Neuronal stem cell (in vitro differentiated cells): ENCODE data around the gene GPAT2.
A peak's percentile ranks its signal among the peaks of the same experiment; 100 is the strongest.

Source experiments
- DNase-seq: peaks from one replicate; pipeline ENCODE4 v3.0.0-alpha.2; 2013; ENCODE audit warnings: low spot score
- H2AFZ ChIP-seq: one replicate; pipeline ENCODE4 v1.6.1; 2013; ENCODE audit warnings: mild to moderate bottlenecking, low read length, inconsistent platforms
- H2AK5ac ChIP-seq: 2 replicates; pipeline ENCODE4 v1.6.1; 2013; ENCODE audit warnings: low read depth, mild to moderate bottlenecking, inconsistent platforms, low read length, moderate library complexity, mixed read lengths
- H2BK120ac ChIP-seq: 2 replicates; pipeline ENCODE4 v1.6.1; 2013; ENCODE audit warnings: low read depth, mild to moderate bottlenecking, inconsistent platforms, low read length, moderate library complexity, mixed read lengths
- H2BK12ac ChIP-seq: one replicate; pipeline ENCODE4 v1.6.1; 2013; ENCODE audit warnings: low read length, inconsistent platforms
- H2BK15ac ChIP-seq: 2 replicates; pipeline ENCODE4 v1.6.1; 2013; ENCODE audit warnings: mild to moderate bottlenecking, low read length, inconsistent platforms, mixed read lengths
- H2BK5ac ChIP-seq: one replicate; pipeline ENCODE4 v1.6.1; 2013; ENCODE audit warnings: inconsistent platforms, mild to moderate bottlenecking, low read length, moderate library complexity
- H3K14ac ChIP-seq: one replicate; pipeline ENCODE4 v1.6.1; 2013; ENCODE audit warnings: low read length, inconsistent platforms
- H3K18ac ChIP-seq: 2 replicates; pipeline ENCODE4 v1.6.1; 2013; ENCODE audit warnings: low read length, inconsistent platforms
- H3K23ac ChIP-seq: 2 replicates; pipeline ENCODE4 v1.6.1; 2013; ENCODE audit warnings: low read depth, mild to moderate bottlenecking, mixed read lengths, low read length, inconsistent platforms; ENCODE audit not compliant: poor library complexity
- H3K27ac ChIP-seq: replicated peaks from 3 replicates; pipeline ENCODE4 v1.5.1; 2013; ENCODE audit warnings: low read length, inconsistent platforms
- H3K27me3 ChIP-seq, 3 experiments: 2 replicates each; pipeline ENCODE4 v1.6.1; 2013; ENCODE audit warnings: low read length in 3 of 3, mild to moderate bottlenecking in 2 of 3, inconsistent platforms in 1 of 3, low read depth in 1 of 3, mixed read lengths in 1 of 3, moderate library complexity in 1 of 3; ENCODE audit not compliant: control insufficient read depth in 3 of 3, insufficient read depth in 3 of 3
- H3K36me3 ChIP-seq, 2 donors: replicated peaks in 1 of 2; 2 replicates each; pipeline ENCODE4 v1.6.1; 2013; ENCODE audit warnings: low read length in 2 of 2; ENCODE audit not compliant: control insufficient read depth in 2 of 2, insufficient read depth in 2 of 2
- H3K4ac ChIP-seq: 2 replicates; pipeline ENCODE4 v1.6.1; 2013; ENCODE audit warnings: inconsistent platforms, mild to moderate bottlenecking, low read length, moderate library complexity
- H3K4me1 ChIP-seq, 2 donors: 1 replicate in 1 of 2; 2 replicates in 1 of 2; pipeline ENCODE4 v1.6.1; 2013; ENCODE audit warnings: low read length in 2 of 2, low read depth in 1 of 2; ENCODE audit not compliant: control insufficient read depth in 2 of 2, insufficient read depth in 1 of 2
- H3K4me2 ChIP-seq: one replicate; pipeline ENCODE4 v1.6.1; 2013; ENCODE audit warnings: mild to moderate bottlenecking, low read length, inconsistent platforms; ENCODE audit not compliant: insufficient read depth, poor library complexity, severe bottlenecking
- H3K4me3 ChIP-seq, 2 donors: 2 replicates each; pipeline ENCODE4 v1.5.1; 2013; ENCODE audit warnings: low read length in 2 of 2, mild to moderate bottlenecking in 2 of 2, inconsistent platforms in 1 of 2, moderate library complexity in 1 of 2
- H3K79me1 ChIP-seq: one replicate; pipeline ENCODE4 v1.6.1; 2013; ENCODE audit warnings: low read depth, mild to moderate bottlenecking, inconsistent platforms, low read length, moderate library complexity
- H3K9ac ChIP-seq: one replicate; pipeline ENCODE4 v1.6.1; 2013; ENCODE audit warnings: mild to moderate bottlenecking, low read depth, low read length, inconsistent platforms; ENCODE audit not compliant: poor library complexity
- H3K9me3 ChIP-seq, 2 donors: replicated peaks in 1 of 2; 2 replicates each; pipeline versions ENCODE3 to v1.6.1; 2013; ENCODE audit warnings: low read length in 2 of 2, mild to moderate bottlenecking in 2 of 2, inconsistent platforms in 1 of 2, low read depth in 1 of 2, mixed read lengths in 1 of 2, moderate library complexity in 1 of 2; ENCODE audit not compliant: control insufficient read depth in 2 of 2, insufficient read depth in 1 of 2
- H4K8ac ChIP-seq: one replicate; pipeline ENCODE4 v1.6.1; 2013; ENCODE audit warnings: low read depth, mild to moderate bottlenecking, inconsistent platforms, low read length, moderate library complexity
- H4K91ac ChIP-seq: one replicate; pipeline ENCODE4 v1.6.1; 2013; ENCODE audit warnings: low read length, low read depth, mild to moderate bottlenecking, inconsistent platforms; ENCODE audit not compliant: poor library complexity
- WGBS, 2 donors: extraction: QIAGEN DNeasy Blood & Tissue Kit; methylation state at CpG; one replicate each; pipeline ENCODE4 v1.1.7; 2013; ENCODE audit warnings: missing lambda C conversion rate in 2 of 2, mixed read lengths in 1 of 2; ENCODE audit not compliant: insufficient read length in 2 of 2, insufficient replicate concordance in 1 of 2; ENCODE audit errors: extremely low coverage in 2 of 2; 5-methylcytosine and 5-hydroxymethylcytosine counted together

Gene GPAT2

GRCh38 chr2:96082211-96083063 lies 47.7 kb upstream of the GPAT2 start:
- Histone ChIP-seq H4K8ac (no peak overlapping the region), H3K23ac (no peak overlapping the region), H3K27ac (no peak overlapping the region), H3K27me3 (peaks cover 0 to 3% (median 0%) of the 10 kb centered on the region in 3 experiments), H3K36me3 (no peaks in the 10 kb centered on the region), H3K79me1 (no peaks in the 10 kb centered on the region), H3K9me3 (no peaks in the 10 kb centered on the region), H2BK15ac (no peak overlapping the region), H2BK5ac (no peak overlapping the region), H3K4ac (no peak overlapping the region), H2BK120ac (no peak overlapping the region), H3K18ac (no peak overlapping the region), H3K4me2 (no peak overlapping the region), H3K4me3 (no peak overlapping the region), H4K91ac (no peak overlapping the region), H3K14ac (no peak overlapping the region), H2AFZ (no peak overlapping the region), H3K4me1 (no peaks in the 10 kb centered on the region), H2BK12ac (no peak overlapping the region), H2AK5ac (peak overlapping the region; percentile 33), H3K9ac (no peak overlapping the region)
- DNase-seq, result no peak
- no CpG with 5 or more reads among the region's 14 CpGs for WGBS, 2 donors

- H3K27ac ChIP-seq, result no peak overlapping the region
- H3K79me1 ChIP-seq, result no peaks in the 10 kb centered on the region
- no peak overlapping the region for H2BK15ac ChIP-seq
- no peak overlapping the region for H3K9ac ChIP-seq
- no peak overlapping the region for H2AFZ ChIP-seq
- H2AK5ac ChIP-seq, result no peak overlapping the region
- H3K18ac ChIP-seq, result no peak overlapping the region
- no peak overlapping the region for H3K4me2 ChIP-seq
- no peak for DNase-seq
- no peak overlapping the region for H2BK120ac ChIP-seq
- H4K8ac ChIP-seq, result no peak overlapping the region
- no peaks in the 10 kb centered on the region for H3K36me3 ChIP-seq
- no peak overlapping the region for H3K14ac ChIP-seq
- no CpG with 5 or more reads among the region's 2 CpGs for WGBS, 2 donors
- no peaks in the 10 kb centered on the region for H3K4me1 ChIP-seq
- no peak overlapping the region for H3K4me3 ChIP-seq
- no peak overlapping the region for H3K23ac ChIP-seq
- H2BK5ac ChIP-seq, result no peak overlapping the region
- no peaks in the 10 kb centered on the region for H3K9me3 ChIP-seq
- H3K4ac ChIP-seq, result no peak overlapping the region
- H3K27me3 ChIP-seq, result peaks cover 0 to 3% (median 0%) of the 10 kb centered on the region in 3 experiments
- H2BK12ac ChIP-seq, result no peak overlapping the region
- H4K91ac ChIP-seq, result no peak overlapping the region
These were observed 46.3 kb upstream of the GPAT2 start for GRCh38 chr2:96081042-96081441.

- no CpG with 5 or more reads among the region's 2 CpGs for WGBS, 2 donors
- H3K9ac ChIP-seq, result no peak overlapping the region
- no peak overlapping the region for H2BK120ac ChIP-seq
- H3K14ac ChIP-seq, result no peak overlapping the region
- H3K4ac ChIP-seq, result no peak overlapping the region
- H3K27ac ChIP-seq, result no peak overlapping the region
- peaks cover 0 to 2% of the 10 kb centered on the region in 2 donors for H3K9me3 ChIP-seq
- no peak overlapping the region for H2BK5ac ChIP-seq
- peaks cover 0 to 5% (median 0%) of the 10 kb centered on the region in 3 experiments for H3K27me3 ChIP-seq
- no peak for DNase-seq
- no peak overlapping the region for H4K8ac ChIP-seq
- H3K4me3 ChIP-seq, result no peak overlapping the region
- no peak overlapping the region for H2BK12ac ChIP-seq
- H3K36me3 ChIP-seq, result no peaks in the 10 kb centered on the region
- no peak overlapping the region for H2AK5ac ChIP-seq
- H3K4me2 ChIP-seq, result no peak overlapping the region
- H2BK15ac ChIP-seq, result no peak overlapping the region
- no peak overlapping the region for H3K23ac ChIP-seq
- H3K79me1 ChIP-seq, result no peaks in the 10 kb centered on the region
- no peak overlapping the region for H3K18ac ChIP-seq
- H3K4me1 ChIP-seq, result no peaks in the 10 kb centered on the region
- H2AFZ ChIP-seq, result no peak overlapping the region
- H4K91ac ChIP-seq, result no peak overlapping the region
These were observed 40.6 kb upstream of the GPAT2 start for GRCh38 chr2:96075199-96075771.

- DNase-seq, result no peak
- Histone ChIP-seq H4K8ac (no peak overlapping the region), H2BK5ac (no peak overlapping the region), H3K4me1 (no peaks in the 10 kb centered on the region), H3K9ac (no peak overlapping the region), H2BK120ac (no peak overlapping the region), H3K27me3 (peaks cover 0 to 5% (median 0%) of the 10 kb centered on the region in 3 experiments), H3K4ac (no peak overlapping the region), H2AFZ (no peak overlapping the region), H2BK12ac (no peak overlapping the region), H3K27ac (no peak overlapping the region), H3K4me3 (no peak overlapping the region), H2BK15ac (no peak overlapping the region), H3K23ac (no peak overlapping the region), H3K9me3 (peaks cover 0 to 2% of the 10 kb centered on the region in 2 donors), H3K36me3 (no peaks in the 10 kb centered on the region), H4K91ac (no peak overlapping the region), H3K18ac (peak overlapping the region; percentile 48), H3K14ac (peak overlapping the region; percentile 8), H2AK5ac (peak overlapping the region; percentile 97), H3K4me2 (no peak overlapping the region), H3K79me1 (no peaks in the 10 kb centered on the region)
- no CpG with 5 or more reads among the region's 6 CpGs for WGBS, 2 donors
These were observed 39.4 kb upstream of the GPAT2 start for GRCh38 chr2:96074156-96074555.
